Activated CD4-positive, CD25-positive, alpha-beta regulatory T cell treated with anti-CD3 and anti-CD28 coated beads, Interleukin-2, amount 50 U/mL, for 24 hours (primary cell): ENCODE measurements around the gene USP7.
A peak's percentile ranks its signal among the peaks of the same experiment; 100 is the strongest.
"Not testable (repeated sequence)": the region's sequence is repeated elsewhere in the genome, so short reads cannot be mapped to it uniquely, and the experiment has no call there.

ENCODE experiments used
- ATAC-seq, 2 donors: fragments of 150-1000 bp; cut with Tn5 transposase; one replicate each; pipeline ENCODE4 v1.10.0; 2021; ENCODE audit warnings: mild to moderate bottlenecking in 1 of 2, moderate library complexity in 1 of 2

USP7 gene

GRCh38 chr16:8963821-8964441 lies at the start of gene USP7:
Gene USP7, minus strand, starts transcription at chr16:8963906. Its CDS starts 621 bp downstream, at chr16:8963285.
- ATAC-seq = peak; percentile 92 to 93

- ATAC-seq = no peak
These were observed 49.8 kb upstream of the USP7 start for GRCh38 chr16:9013508-9013864.

GRCh38 chr16:9012848-9013507 lies 49.3 kb upstream of the USP7 start:
- ATAC-seq = no peak

GRCh38 chr16:9012330-9012729 lies 48.6 kb upstream of the USP7 start:
- ATAC-seq = no peak

DNA sequence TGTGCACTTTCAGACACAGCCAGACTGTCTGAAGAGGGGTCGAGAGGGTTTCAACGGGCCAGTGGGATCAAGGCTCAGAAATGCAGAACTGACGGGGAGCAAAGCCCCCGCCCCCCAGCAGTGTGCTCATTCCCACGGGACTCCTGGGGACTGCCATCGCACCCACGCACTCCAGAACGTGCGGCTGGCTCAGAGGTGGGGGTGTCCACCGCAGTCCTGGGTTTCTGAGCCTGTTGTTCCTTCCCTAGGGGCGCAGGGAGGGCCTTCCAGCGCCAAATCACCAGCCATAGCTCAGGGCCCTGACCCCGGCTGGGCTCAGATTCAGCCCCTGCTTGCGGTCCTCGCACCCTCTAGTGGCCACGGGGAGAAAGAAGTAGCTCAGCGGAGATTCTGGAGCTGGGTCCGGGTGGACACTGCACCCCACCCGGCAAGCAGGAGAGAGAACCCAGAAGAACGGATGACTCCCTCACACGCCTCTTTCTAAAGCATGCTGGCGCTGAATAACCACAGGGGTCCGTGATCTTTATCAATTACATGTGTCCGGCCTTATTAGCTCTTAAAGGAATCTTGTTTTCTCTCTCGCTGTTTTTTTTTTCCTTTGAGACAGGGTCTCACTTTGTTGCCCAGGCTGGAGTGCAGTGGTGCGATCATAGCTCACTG lies 45.0 kb upstream of the USP7 start:
- ATAC-seq = peak; percentile 87 to 94

DNA sequence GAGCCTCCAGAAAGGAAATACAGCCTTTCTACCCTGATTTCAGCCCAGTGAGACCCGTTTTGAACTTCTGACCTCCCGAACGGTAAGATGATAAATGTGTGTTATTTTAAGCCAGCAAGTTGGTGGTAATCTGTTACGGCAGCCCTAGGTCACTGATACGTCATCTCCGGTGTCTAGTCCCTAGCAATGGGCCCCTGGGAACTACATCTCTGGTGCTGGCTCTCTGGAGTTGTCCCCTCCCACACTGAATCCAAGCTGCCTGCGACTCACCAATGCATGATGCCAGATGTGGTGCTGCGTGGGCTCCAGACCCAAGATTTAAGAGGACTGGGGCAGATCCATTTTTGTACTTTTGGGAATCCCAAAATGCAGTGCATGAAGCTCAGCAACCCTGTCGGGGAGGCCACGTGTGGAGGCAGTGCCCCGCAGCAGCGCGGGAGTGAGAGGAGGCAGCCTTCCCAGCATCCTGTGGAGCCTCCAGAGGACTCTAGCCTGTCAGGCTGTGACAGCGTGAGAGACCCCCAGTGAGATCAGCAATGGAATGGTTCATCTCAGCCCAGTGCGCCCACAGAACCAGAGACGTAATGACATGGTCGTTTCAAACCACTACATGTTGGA lies 43.6 kb upstream of the USP7 start:
- no peak for ATAC-seq

- no peak for ATAC-seq
These were observed 40.5 kb upstream of the USP7 start for GRCh38 chr16:9004183-9004582.

DNA sequence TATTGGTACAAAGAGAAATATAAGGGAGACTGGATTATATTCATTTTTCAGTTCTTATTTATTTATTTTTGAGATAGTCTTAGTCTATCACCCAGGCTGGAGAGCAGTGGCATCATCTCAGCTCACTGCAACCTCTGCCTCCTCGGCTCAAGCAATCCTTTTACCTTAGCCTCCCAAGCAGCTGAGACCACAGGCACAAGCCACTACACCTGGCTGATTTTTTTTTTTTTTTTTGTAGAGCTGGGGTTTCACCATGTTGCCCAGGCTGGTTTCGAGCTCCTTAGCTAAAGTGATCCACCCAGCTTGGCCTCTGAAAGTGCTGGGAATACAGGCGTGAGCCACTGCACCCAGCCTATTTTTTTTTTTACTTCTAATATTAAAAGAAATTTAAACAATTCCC lies 40.1 kb upstream of the USP7 start:
- ATAC-seq = no peak

DNA sequence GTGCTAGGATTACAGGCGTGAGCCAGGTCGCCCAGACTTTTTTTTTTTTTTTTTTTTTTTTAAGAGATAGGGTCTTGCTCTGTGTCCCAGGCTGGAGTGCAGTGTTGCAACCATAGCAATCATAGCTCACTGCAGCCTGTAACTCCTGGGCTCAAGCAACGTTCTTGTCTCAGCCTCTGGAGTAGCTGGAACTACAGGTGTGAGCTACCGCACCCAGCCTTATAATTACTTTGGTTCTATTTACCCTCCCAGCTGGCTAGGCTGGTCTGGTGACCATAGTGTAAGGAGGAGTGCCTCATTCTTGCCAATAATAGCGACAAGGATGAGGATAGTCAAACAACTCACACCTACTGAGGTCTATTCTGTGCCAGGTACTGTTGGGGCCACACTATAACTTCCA lies 39.6 kb upstream of the USP7 start:
- ATAC-seq = no peak

- ATAC-seq = no peak
These were observed 38.3 kb upstream of the USP7 start for GRCh38 chr16:9002042-9002441.

GRCh38 chr16:9000664-9001063 lies 37.0 kb upstream of the USP7 start:
- no peak for ATAC-seq

DNA sequence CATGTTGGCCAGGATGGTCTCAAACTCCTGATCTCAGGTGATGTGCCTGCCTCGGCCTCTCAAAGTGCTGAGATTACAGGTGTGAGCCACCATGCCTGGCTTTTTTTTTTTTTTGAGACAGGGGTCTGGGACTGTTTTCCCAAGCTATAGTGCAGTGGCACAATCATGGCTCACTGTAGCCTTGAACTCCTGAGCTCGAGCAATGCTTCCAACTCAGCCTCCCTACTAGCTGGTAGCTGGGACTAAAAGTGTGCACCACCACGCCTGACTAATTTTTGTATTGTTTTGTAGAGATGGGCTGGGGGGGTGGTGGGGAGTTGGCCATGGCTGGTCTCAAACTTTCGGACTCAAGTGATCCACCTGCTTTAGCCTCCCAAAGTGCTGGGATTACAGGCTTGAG lies 36.1 kb upstream of the USP7 start:
- no peak for ATAC-seq

GRCh38 chr16:8998108-8998507 lies 34.4 kb upstream of the USP7 start:
- no peak for ATAC-seq

- no peak for ATAC-seq
These were observed 33.2 kb upstream of the USP7 start for GRCh38 chr16:8996891-8997290.

DNA sequence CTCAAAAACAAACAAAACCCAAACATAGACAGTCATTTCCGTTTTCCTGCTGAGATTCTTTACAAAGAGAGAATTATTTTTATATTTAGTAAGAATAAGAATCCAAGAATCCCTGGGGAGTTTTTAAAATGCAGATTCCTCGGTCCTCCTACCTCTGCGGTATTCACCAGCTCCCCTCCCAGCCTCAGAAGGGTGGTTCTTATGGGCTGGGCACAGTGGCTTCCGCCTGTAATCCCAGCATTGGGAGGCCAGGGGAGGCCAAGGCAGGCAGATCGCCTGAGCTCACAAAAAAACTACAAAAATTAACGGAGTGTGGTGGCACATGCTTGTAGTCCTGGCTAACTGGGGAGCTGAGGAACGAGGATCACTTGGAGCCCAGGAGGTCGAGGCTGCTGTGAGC lies 26.7 kb upstream of the USP7 start:
- no peak for ATAC-seq

DNA sequence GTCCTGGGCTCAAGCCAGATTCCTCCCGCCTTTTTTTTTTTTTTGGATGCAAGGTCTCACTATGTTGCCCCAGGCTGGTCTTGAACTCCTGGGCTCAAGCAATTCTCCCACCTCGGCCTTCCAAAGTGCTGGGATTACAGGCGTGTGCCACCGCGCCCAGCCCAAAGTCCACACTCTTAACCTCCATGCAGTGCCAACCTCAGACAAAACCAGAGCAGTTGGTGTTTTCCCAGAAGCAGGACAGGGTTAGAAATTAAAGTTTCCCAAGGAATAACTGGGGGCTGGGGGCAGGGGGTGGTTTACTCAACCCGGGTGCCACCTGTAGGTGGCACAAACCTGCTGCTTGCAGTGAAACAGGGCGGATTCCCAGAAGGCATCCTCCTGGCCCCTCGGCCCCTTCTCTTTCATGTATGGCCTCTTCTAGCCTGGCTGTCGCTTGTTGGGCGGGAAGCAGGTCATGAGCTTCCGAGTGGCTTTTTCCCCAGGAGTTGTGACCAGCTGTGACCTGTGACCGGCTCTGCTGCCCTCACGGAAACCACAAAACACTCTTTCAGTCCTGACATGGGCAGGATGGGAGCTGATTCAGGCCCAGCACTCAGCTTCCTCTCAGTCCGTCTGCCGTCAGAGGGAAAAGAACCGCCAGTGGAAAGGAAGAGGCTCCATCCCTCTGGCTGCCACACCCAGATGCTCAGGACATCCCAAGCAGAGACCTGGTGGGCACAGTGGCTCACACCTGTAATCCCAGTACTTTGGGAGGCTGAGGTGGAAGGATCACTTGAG lies 25.6 kb upstream of the USP7 start:
- no peak for ATAC-seq

DNA sequence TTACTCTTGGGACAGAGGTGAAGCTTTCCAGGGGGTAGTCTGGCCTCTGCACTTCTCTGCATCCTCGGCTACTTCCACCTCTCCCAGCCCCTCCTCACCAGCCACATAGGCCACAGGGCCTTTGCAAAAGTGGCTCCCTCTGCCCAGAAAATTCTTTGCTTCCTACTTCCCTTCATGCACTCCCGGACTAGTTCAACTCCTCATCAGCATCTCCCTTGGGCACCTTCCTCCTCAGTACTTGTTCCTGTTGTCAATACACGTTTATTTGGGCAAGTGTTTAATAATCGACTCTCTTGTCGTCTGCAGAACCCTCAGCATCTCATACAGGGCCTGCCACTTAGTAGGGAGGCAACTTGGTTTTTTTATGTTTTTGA lies 23.1 kb upstream of the USP7 start:
- ATAC-seq = no peak

GRCh38 chr16:8986111-8986510 lies 22.4 kb upstream of the USP7 start:
- ATAC-seq = no peak

- ATAC-seq = no peak
These were observed 19.1 kb upstream of the USP7 start for GRCh38 chr16:8982816-8983215.

DNA sequence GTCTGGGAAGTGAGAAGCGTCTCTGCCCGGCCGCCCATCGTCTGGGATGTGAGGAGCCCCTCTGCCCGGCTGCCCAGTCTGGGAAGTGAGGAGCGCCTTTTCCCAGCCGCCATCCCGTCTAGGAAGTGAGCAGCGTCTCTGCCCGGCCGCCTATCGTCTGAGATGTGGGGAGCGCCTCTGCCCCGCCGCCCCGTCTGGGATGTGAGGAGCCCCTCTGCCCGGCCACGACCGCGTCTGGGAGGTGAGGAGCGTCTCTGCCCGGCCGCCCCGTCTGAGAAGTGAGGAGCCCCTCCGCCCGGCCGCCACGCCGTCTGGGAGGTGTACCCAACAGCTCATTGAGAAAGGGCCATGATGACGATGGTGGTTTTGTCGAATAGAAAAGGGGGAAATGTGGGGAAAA lies 18.2 kb upstream of the USP7 start:
- not testable (repeated sequence) for ATAC-seq

DNA sequence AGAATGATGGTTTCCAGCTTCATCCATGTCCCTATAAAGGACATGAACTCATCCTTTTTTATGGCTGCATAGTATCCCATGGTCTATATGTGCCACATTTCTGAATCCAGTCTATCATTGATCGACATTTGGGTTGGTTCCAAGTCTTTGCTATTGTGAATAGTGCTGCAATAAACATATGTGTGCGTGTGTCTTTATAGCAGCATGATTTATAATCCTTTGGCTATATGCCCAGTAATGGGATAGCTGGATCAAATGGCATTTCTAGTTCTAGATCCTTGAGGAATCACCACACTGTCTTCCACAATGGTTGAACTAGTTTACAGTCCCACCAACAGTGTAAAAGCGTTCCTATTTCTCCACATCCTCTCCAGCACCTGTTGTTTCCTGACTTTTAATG lies 12.5 kb upstream of the USP7 start:
- ATAC-seq = not testable (repeated sequence)

DNA sequence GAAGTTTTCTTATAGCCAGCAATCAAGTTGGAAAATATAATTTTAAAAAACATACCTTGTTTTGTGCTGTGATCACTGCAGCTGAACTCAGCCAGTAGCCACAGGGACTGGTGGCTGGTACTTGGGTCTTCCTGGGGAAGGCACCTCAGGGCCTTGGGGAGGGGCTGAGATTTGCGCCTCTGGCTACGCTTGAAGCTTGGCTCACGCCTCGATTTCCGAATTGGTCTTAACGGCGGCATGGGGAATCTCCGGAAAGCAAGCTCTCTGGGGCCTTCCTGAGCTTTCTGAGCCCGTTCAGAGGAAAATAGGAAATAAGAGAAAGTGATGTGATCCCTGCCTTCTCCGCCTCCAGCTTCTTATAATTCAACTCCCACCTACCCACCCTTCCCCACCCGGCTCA lies 11.3 kb upstream of the USP7 start:
- no peak for ATAC-seq
